B cell (primary cell): Measurements from ENCODE around the gene OXSR1. TPM values are rescaled to one million over a fixed set of nuclear protein-coding genes. Genes with fewer than 3 reads are reported as not detected.

ENCODE experiments used
- ATAC-seq: fragments of 200-7000 bp; cut with Tn5 transposase; one replicate; pipeline ENCODE4 v1.10.0; 2021; ENCODE audit warnings: low read depth, mild to moderate bottlenecking, moderate number of reproducible peaks, moderate library complexity
- CTCF ChIA-PET: fragments of 350-600 bp; sonication (Branson Sonifier 250); formaldehyde crosslinking; loops from one replicate; lab custom pipeline; 2021; ENCODE audit warnings: antibody characterized with exemption, inconsistent platforms; lab: Charles Lee
- POLR2A ChIA-PET: fragments of 350-600 bp; sonication (Branson Sonifier 250); formaldehyde crosslinking; loops from one replicate; lab custom pipeline; 2021; ENCODE audit warnings: antibody characterized with exemption; lab: Charles Lee
- DNase-seq: peaks from one replicate; pipeline ENCODE4 v3.0.0; 2013
- H2AFZ ChIP-seq: 2 replicates; pipeline ENCODE4 v1.6.1; 2012; ENCODE audit warnings: mild to moderate bottlenecking, low read depth, low read length; ENCODE audit not compliant: insufficient read depth, poor library complexity, severe bottlenecking
- H3K27ac ChIP-seq, 2 donors: 1 replicate in 1 of 2; 2 replicates in 1 of 2; pipeline ENCODE4 v1.5.1; 2012 to 2013; ENCODE audit warnings: low read length in 2 of 2, mild to moderate bottlenecking in 2 of 2, moderate library complexity in 1 of 2
- H3K27me3 ChIP-seq, 4 experiments: fragments of 200-600 bp in 1 of 4; sonication (generic) in 1 of 4; replicated peaks in 1 of 4; 1 replicate in 2 of 4; 2 replicates in 2 of 4; pipeline versions ENCODE4 v1.6.1 to v1.7.0; 2013 to 2016; ENCODE audit warnings: low read length in 3 of 4, mild to moderate bottlenecking in 2 of 4, mixed read lengths in 1 of 4, moderate library complexity in 1 of 4; ENCODE audit not compliant: insufficient read depth in 4 of 4, control insufficient read depth in 3 of 4; ENCODE audit errors: control extremely low read depth in 1 of 4
- H3K36me3 ChIP-seq, 2 experiments: replicated peaks in 1 of 2; 1 replicate in 1 of 2; 2 replicates in 1 of 2; pipeline versions ENCODE4 v1.6.1 to v1.7.1; 2013; ENCODE audit warnings: low read length in 1 of 2; ENCODE audit not compliant: insufficient read depth in 2 of 2, control insufficient read depth in 1 of 2; ENCODE audit errors: control extremely low read depth in 1 of 2, extremely low read depth in 1 of 2
- H3K4me1 ChIP-seq, 2 donors: fragments of 200-600 bp in 1 of 2; sonication (generic) in 1 of 2; 1 replicate in 1 of 2; 2 replicates in 1 of 2; pipeline versions ENCODE4 v1.5.1 to v1.6.1; 2013 to 2017; ENCODE audit warnings: low read length in 2 of 2; ENCODE audit not compliant: control insufficient read depth in 2 of 2, insufficient read depth in 2 of 2
- H3K4me2 ChIP-seq: replicated peaks from 2 replicates; pipeline ENCODE3; 2012; ENCODE audit warnings: mild to moderate bottlenecking, low read depth, low read length; ENCODE audit not compliant: poor library complexity, severe bottlenecking
- H3K4me3 ChIP-seq, 5 experiments: fragments of 200-600 bp in 1 of 5; sonication (generic) in 1 of 5; 1 replicate in 3 of 5; 2 replicates in 2 of 5; pipeline versions ENCODE4 v1.5.1 to v1.7.0; 2011 to 2016; ENCODE audit warnings: low read length in 4 of 5, mild to moderate bottlenecking in 4 of 5, low read depth in 2 of 5, control low read depth in 1 of 5, moderate library complexity in 1 of 5; ENCODE audit not compliant: insufficient read depth in 1 of 5; ENCODE audit errors: control extremely low read depth in 1 of 5, extremely low read depth in 1 of 5
- H3K79me2 ChIP-seq: fragments of 200-600 bp; sonication (generic); one replicate; pipeline ENCODE4 v1.6.0; 2016; ENCODE audit warnings: low read length; ENCODE audit not compliant: control insufficient read depth, insufficient read depth
- H3K9ac ChIP-seq: fragments of 200-600 bp; sonication (generic); 2 replicates; pipeline ENCODE4 v1.6.1; 2017; ENCODE audit warnings: mild to moderate bottlenecking, low read length, moderate library complexity
- H3K9me3 ChIP-seq, 3 donors: one replicate each; pipeline versions ENCODE4 v1.6.1 to v1.7.1; 2013; ENCODE audit warnings: low read length in 2 of 3; ENCODE audit not compliant: control insufficient read depth in 2 of 3, insufficient read depth in 1 of 3; ENCODE audit errors: control extremely low read depth in 1 of 3
- H4K20me1 ChIP-seq: 2 replicates; pipeline ENCODE4 v1.6.0; 2012; ENCODE audit warnings: mild to moderate bottlenecking, low read length; ENCODE audit not compliant: insufficient read depth, control insufficient read depth, poor library complexity, severe bottlenecking
- H3K27ac Mint-ChIP-seq: one replicate; pipeline ENCODE4 v1.8.0; 2021; ENCODE audit warnings: mixed read lengths
- H3K27me3 Mint-ChIP-seq: one replicate; pipeline ENCODE4 v1.8.0; 2021; ENCODE audit warnings: mixed read lengths
- H3K4me1 Mint-ChIP-seq: one replicate; pipeline ENCODE4 v1.8.0; 2021; ENCODE audit warnings: mixed read lengths
- H3K4me3 Mint-ChIP-seq: one replicate; pipeline ENCODE4 v1.8.0; 2021; ENCODE audit warnings: mixed read lengths
- H3K9me3 Mint-ChIP-seq: one replicate; pipeline ENCODE4 v1.8.0; 2022; ENCODE audit warnings: mixed read lengths; ENCODE audit not compliant: insufficient read depth
- EZH2 ChIP-seq: IDR thresholded peaks from 2 replicates; pipeline ENCODE4 v1.6.1; 2012; ENCODE audit warnings: borderline replicate concordance, low read depth, mild to moderate bottlenecking, moderate library complexity, low read length; ENCODE audit not compliant: insufficient read depth, poor library complexity, severe bottlenecking
- WGBS: methylation state at CpG from one replicate; pipeline ENCODE4 v1.1.5; 2013; ENCODE audit warnings: missing lambda C conversion rate; ENCODE audit not compliant: insufficient coverage; 5-methylcytosine and 5-hydroxymethylcytosine counted together
- intact Hi-C: fragments of 100-400 bp; cut with micrococcal nuclease; formaldehyde crosslinking; loops from one replicate; pipeline ENCODE4 v1.10.0; 2022
- polyA plus RNA-seq: library from polyadenylated mRNA; depleted of rRNA; stranded (reverse); fragments of >200 nt; gene quantifications from 2 replicates; pipeline ENCODE4 v1.2.3, GENCODE V29; 2012
- total RNA-seq, 2 donors: library from RNA; stranded (reverse); fragments of 120-200 nt in 1 of 2; gene quantifications; 1 replicate in 1 of 2; 2 replicates in 1 of 2; pipeline versions ENCODE4 v1.2.3 to v1.2.4, GENCODE V29; 2013 to 2022
- TF ChIP-seq, protein P1 (sequence below): fragments of 200-600 bp; IDR thresholded peaks from one replicate; pipeline ENCODE4 v1.8.0; 2022; ENCODE audit warnings: antibody characterized with exemption, mild to moderate bottlenecking

The OXSR1 gene
- total and polyA plus RNA-seq, 2 donors (not counting 1 experiment from before 2014, with no cell fraction given), result 15.5 to 41.5 TPM

DNA sequence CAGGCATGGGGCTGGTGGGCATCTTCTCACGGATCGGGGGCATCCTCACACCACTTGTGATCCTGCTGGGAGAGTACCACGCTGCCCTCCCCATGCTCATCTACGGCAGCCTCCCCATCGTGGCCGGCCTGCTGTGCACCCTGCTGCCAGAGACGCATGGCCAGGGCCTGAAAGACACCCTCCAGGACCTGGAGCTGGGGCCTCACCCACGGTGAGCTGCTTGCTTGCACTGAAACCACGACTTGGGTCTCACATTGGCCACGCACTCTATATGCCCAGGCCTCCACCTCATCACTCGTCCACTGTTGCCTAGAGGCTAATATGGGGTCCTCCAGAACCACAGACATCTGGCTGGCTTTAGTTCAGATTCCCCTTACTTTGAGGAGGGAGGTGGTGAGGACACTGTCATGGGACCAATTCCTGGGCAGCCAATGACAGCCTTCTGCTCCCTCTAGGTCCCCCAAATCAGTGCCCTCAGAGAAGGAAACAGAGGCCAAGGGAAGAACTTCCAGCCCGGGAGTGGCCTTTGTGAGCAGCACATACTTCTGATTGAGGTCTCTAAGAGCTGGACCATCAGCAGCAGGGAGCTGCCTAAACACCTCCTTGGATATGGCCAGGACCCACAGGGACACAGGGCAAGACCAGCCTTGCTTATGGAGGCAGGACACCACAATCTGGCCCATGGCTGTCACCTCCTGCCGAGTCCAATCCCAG is 111.7 kb downstream of the OXSR1 start:
- peaks cover 9% of the 10 kb centered on the region for H3K4me1 Mint-ChIP-seq
- Histone ChIP-seq H3K4me2 (no peak overlapping the region), H3K4me3 (no peak overlapping the region), H4K20me1 (no peaks in the 10 kb centered on the region), H2AFZ (no peak overlapping the region), H3K79me2 (no peaks in the 10 kb centered on the region), H3K9ac (no peak overlapping the region), H3K27ac (no peak overlapping the region), H3K9me3 (no peaks in the 10 kb centered on the region), H3K27me3 (no peaks in the 10 kb centered on the region), H3K4me1 (peaks cover 0 to 7% of the 10 kb centered on the region in 2 donors), H3K36me3 (no peaks in the 10 kb centered on the region)
- TF ChIP-seq, protein P1, sequence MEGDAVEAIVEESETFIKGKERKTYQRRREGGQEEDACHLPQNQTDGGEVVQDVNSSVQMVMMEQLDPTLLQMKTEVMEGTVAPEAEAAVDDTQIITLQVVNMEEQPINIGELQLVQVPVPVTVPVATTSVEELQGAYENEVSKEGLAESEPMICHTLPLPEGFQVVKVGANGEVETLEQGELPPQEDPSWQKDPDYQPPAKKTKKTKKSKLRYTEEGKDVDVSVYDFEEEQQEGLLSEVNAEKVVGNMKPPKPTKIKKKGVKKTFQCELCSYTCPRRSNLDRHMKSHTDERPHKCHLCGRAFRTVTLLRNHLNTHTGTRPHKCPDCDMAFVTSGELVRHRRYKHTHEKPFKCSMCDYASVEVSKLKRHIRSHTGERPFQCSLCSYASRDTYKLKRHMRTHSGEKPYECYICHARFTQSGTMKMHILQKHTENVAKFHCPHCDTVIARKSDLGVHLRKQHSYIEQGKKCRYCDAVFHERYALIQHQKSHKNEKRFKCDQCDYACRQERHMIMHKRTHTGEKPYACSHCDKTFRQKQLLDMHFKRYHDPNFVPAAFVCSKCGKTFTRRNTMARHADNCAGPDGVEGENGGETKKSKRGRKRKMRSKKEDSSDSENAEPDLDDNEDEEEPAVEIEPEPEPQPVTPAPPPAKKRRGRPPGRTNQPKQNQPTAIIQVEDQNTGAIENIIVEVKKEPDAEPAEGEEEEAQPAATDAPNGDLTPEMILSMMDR, result no peak
- no peak for TF ChIP-seq EZH2
- POLR2A ChIA-PET, result no interaction called here
- H3K4me3 Mint-ChIP-seq, result no peak overlapping the region
- H3K27me3 Mint-ChIP-seq, result no peaks in the 10 kb centered on the region
- no peaks in the 10 kb centered on the region for H3K9me3 Mint-ChIP-seq
- CTCF ChIA-PET, result no interaction called here
- intact Hi-C loops, result no loop called here
- DNase-seq, result no peak
- no peak for ATAC-seq
- H3K27ac Mint-ChIP-seq, result no peak overlapping the region
- WGBS, result 96% methylated on average over 12 of the region's 13 CpGs

DNA sequence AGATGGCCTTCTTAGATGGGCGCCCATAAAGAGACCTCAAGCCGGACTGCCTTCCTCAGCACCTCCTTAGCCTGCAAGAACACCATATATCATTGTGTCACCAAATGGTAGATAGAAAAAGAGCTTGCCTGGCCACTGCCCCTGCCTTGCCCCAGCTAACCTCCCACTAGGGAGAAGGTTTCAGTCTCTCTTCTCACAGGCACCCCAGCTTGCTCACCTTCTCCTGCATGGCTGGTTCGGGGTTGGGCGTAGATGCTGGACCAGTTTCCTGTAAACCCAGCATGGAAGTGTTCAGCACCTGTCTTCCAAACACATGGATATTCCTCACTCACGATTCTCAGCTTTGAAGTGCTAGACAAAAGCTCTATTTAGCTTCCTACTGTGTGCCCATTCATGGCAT is 113.5 kb downstream of the OXSR1 start:
- no peak for DNase-seq
- 95% methylated on average over 4 of the region's 5 CpGs for WGBS
- ATAC-seq, result no peak
- Histone ChIP-seq H3K27ac (no peak overlapping the region), H2AFZ (no peak overlapping the region), H3K4me2 (no peak overlapping the region), H3K79me2 (no peaks in the 10 kb centered on the region), H3K4me3 (no peak overlapping the region), H3K9me3 (no peaks in the 10 kb centered on the region), H3K9ac (no peak overlapping the region), H4K20me1 (no peaks in the 10 kb centered on the region), H3K36me3 (no peaks in the 10 kb centered on the region), H3K4me1 (no peaks in the 10 kb centered on the region), H3K27me3 (no peaks in the 10 kb centered on the region)
- Mint-ChIP-seq H3K4me3 (no peak overlapping the region), H3K4me1 (no peaks in the 10 kb centered on the region), H3K27me3 (no peaks in the 10 kb centered on the region), H3K9me3 (no peaks in the 10 kb centered on the region), H3K27ac (no peak overlapping the region)
- TF ChIP-seq, protein P1, result no peak
- no peak for TF ChIP-seq EZH2
- CTCF ChIA-PET, result no interaction called here
- intact Hi-C loops, result no loop called here
- POLR2A ChIA-PET, result no interaction called here
